Stomach smooth muscle (tissue), 2 donors: ENCODE measurements around the gene PHACTR3.

Experiments
- H3K27ac ChIP-seq: one replicate; pipeline ENCODE4 v1.7.0; 2013; ENCODE audit warnings: mild to moderate bottlenecking, low read length, inconsistent platforms
- H3K27me3 ChIP-seq, 2 donors: one replicate each; pipeline ENCODE4 v1.7.0; 2013; ENCODE audit warnings: low read length in 2 of 2; ENCODE audit not compliant: insufficient read depth in 2 of 2, control insufficient read depth in 1 of 2
- H3K36me3 ChIP-seq, 2 donors: one replicate each; pipeline ENCODE4 v1.7.0; 2013; ENCODE audit warnings: low read length in 2 of 2; ENCODE audit not compliant: control insufficient read depth in 2 of 2, insufficient read depth in 2 of 2
- H3K4me1 ChIP-seq: one replicate; pipeline ENCODE4 v1.7.0; 2013; ENCODE audit warnings: low read length; ENCODE audit not compliant: control insufficient read depth, insufficient read depth
- H3K4me3 ChIP-seq, 2 donors: one replicate each; pipeline ENCODE4 v1.7.0; 2013; ENCODE audit warnings: low read length in 2 of 2
- H3K9ac ChIP-seq, 2 donors: one replicate each; pipeline ENCODE4 v1.7.0; 2013; ENCODE audit warnings: low read length in 2 of 2, mild to moderate bottlenecking in 1 of 2
- H3K9me3 ChIP-seq, 2 donors: one replicate each; pipeline ENCODE4 v1.7.0; 2013; ENCODE audit warnings: low read length in 2 of 2; ENCODE audit not compliant: control insufficient read depth in 2 of 2
- donor health status: healthy.
- donor health status: Pancreatic carcinoma.

Gene PHACTR3

DNA sequence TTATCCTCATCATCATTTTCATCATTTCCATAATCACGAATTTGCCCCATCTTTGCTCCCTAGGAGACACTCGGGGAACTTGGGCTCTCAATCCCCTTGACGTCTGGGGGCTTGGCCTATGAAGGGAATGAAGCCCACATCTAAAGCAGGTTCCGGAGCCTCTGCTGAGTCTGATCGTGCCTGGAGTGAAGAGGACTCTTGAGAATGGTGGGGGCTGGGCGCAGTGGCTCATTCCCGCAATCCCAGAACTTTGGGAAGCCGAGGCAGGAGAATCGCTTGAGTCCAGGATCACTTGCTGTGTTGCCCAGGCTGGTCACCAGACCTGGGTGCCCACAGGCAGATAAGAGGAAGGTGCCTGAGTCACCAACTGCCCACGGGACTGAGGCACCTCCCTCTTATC is 214.6 kb downstream of the PHACTR3 start:
- Histone ChIP-seq H3K4me3 (no peak overlapping the region), H3K36me3 (no peaks in the 10 kb centered on the region), H3K4me1 (no peaks in the 10 kb centered on the region), H3K9ac (no peak overlapping the region), H3K27ac (no peak overlapping the region), H3K9me3 (no peaks in the 10 kb centered on the region), H3K27me3 (peaks cover 0 to 6% of the 10 kb centered on the region in 2 donors)

DNA sequence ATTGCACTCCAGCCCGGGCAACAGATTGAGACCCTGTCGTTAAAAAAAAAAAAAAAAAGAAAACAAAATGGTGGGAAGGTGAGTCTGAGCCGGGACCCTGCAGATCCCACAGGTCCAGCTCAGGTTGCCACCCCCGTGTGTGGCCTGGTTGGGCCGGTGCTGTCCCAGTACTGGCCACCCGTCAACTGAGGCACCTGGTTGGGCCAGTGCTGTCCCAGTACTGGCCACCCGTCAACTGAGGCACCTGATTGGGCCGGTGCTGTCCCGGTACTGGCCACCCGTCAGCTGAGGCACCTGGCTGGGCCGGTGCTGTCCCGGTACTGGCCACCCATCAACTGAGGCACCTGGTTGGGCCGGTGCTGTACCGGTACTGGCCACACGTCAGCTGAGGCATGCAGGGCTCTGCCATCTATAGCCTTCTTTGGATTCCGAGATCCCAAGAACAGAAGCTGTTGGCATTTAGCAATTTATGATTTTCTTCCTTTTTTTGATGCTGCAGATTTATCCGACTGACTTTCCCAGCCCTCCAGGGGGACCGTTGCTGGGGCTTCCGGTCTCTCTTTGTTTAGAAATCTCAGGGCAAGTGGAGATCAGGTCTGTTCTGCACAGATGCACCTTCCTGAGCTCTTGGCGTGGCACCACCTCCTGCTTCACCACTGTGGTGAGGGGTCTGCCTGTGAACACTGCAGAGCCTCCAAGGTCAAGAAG is 215.3 kb downstream of the PHACTR3 start:
- H3K27me3 ChIP-seq: peaks cover 0 to 6% of the 10 kb centered on the region in 2 donors
- H3K4me1 ChIP-seq: no peaks in the 10 kb centered on the region
- H3K36me3 ChIP-seq: no peaks in the 10 kb centered on the region
- H3K27ac ChIP-seq: no peak overlapping the region
- H3K4me3 ChIP-seq: no peak overlapping the region
- H3K9ac ChIP-seq: no peak overlapping the region
- no peaks in the 10 kb centered on the region for H3K9me3 ChIP-seq

DNA sequence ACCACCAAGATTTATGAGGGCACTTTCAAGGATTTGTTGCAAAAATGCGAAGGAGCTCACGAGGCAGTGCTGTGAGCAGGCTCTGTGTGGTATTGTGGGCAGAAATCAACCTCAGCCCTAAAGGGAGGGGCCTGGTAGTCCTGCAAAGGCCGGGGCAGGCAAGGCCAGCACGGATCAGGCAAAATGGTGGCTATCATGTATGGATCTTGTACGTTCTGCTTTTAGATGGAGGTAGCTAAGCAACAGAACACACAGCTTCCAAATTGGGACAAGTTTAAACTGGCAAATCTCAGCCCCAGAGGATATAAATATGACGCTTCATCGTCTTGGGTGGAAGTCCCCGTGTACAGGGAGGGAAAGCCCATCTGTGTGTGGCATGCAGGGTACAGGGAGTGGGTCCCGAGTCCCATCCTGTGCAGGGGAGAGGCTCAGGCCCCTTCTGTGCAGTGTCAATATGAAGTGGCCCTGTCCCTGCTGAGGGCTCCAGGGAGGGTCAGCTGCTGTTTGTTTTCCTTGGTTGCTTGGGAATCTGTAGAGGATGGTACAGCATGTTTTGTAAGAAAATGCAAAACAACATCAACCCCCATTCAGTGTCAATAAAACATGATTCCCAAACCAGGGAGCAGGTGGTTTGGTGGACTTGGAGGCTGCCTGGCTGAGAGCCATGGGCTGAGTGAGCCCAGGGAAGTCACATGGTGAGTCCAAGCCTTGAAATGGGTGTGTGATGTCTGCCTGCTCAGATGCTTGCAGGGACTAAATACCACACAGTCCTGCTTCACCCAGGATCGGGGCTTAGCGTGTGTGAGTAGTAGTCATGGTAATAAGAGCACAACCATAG is 216.1 kb downstream of the PHACTR3 start:
- Histone ChIP-seq H3K4me3 (no peak overlapping the region), H3K9ac (no peak overlapping the region), H3K4me1 (no peaks in the 10 kb centered on the region), H3K9me3 (no peaks in the 10 kb centered on the region), H3K27me3 (peaks cover 0 to 6% of the 10 kb centered on the region in 2 donors), H3K36me3 (no peaks in the 10 kb centered on the region), H3K27ac (no peak overlapping the region)

DNA sequence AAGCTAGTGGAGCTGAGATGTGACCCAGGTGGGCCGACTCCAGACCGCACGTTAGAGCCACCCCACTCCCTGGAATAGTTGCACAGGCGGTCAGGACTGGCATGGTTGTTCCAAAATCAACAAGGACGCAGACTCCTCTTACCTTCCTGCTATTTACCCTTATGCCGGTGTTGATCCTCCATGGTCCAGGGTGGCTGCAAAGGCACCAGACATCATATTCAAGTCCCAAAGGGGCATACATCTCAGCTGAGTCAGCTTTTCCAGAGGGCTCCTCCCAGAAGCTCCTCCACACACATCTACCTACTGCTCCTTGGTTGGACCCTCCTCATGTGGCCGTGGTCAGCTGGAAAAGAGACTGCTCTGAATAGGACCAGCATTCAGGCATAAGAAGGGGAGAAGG is 216.9 kb downstream of the PHACTR3 start:
- Histone ChIP-seq H3K4me1 (no peaks in the 10 kb centered on the region), H3K4me3 (no peak overlapping the region), H3K27ac (no peak overlapping the region), H3K36me3 (no peaks in the 10 kb centered on the region), H3K9ac (no peak overlapping the region), H3K27me3 (peaks cover 0 to 6% of the 10 kb centered on the region in 2 donors), H3K9me3 (no peaks in the 10 kb centered on the region)

DNA sequence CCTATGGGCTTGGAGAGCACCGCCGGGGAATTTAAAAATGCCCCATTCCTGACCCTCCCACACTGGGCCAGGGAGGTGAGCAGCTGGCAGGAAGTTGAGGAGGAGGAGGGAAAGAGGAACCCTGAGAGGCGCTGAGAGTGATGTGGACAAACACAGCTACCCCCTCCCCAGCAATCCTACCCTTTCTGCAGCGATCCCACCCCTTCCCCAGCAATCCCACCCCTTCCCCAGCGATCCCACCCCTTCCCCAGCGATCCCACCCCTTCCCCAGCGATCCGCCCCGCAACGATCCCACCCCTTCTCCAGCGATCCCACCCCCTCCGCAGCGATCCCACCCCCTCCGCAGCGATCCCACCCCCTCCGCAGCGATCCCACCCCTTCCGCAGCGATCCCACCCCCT is 217.4 kb downstream of the PHACTR3 start:
- Histone ChIP-seq H3K27ac (no peak overlapping the region), H3K27me3 (peaks cover 0 to 6% of the 10 kb centered on the region in 2 donors), H3K9ac (no peak overlapping the region), H3K9me3 (no peaks in the 10 kb centered on the region), H3K4me3 (no peak overlapping the region), H3K36me3 (no peaks in the 10 kb centered on the region), H3K4me1 (no peaks in the 10 kb centered on the region)

DNA sequence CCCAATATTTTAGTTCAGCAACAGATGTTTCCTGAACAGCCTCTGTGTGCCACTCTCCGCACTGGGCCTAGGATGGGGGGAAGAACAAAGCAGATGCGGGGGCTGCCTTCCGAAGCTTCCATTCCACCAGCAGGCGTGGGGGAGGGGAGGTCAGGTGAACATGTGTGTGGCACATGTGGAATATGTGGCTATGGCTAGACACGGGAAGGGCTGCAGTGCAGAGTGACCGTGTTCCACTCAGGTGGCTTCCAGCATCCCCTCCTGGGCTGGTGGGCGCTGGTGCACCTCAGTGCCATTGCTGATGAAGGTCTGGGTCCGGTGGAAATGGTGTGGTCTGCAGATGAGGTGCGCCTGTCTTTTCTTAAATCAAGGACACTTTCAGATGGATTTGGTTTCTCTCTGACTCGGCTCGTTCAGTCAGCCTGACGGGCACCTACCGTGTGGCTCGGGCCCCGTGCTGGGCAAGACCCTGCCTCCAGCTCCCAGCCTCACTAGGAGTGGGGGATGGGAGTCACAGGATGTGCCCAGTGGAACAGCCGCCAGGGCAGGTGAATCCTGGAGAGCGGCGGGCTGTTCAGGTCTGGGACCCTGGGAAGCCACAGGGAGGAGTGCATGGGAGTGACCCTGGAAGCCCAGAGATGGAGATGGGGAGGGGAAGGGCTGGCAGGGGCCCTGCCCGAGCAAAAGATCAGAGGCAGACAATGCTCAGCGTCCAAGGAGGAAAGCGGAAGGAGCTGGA is 218.1 kb downstream of the PHACTR3 start:
- peaks cover 0 to 6% of the 10 kb centered on the region in 2 donors for H3K27me3 ChIP-seq
- H3K4me3 ChIP-seq: no peak overlapping the region
- H3K27ac ChIP-seq: no peak overlapping the region
- no peaks in the 10 kb centered on the region for H3K4me1 ChIP-seq
- H3K36me3 ChIP-seq: no peaks in the 10 kb centered on the region
- H3K9ac ChIP-seq: no peak overlapping the region
- H3K9me3 ChIP-seq: no peaks in the 10 kb centered on the region

DNA sequence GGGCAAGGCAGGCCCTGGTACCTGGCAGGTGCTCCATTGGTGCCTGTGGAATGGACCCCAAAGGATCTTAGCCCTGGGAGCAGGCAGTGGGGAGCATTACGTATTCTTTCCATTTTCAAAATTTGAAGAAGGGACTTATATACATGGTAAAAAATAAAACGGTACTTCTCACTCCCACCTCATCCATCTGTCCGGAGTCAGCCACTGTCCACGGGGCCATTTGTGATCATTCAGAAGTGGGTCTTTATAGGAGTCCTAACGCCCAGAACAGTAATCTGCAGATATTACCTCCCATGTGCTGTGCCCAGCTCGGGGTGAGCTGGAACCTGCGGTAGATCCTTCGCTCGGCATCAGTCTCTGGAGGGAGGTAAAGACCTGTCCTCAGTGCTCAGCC is 218.7 kb downstream of the PHACTR3 start:
- H3K4me1 ChIP-seq: no peaks in the 10 kb centered on the region
- no peaks in the 10 kb centered on the region for H3K9me3 ChIP-seq
- peaks cover 0 to 6% of the 10 kb centered on the region in 2 donors for H3K27me3 ChIP-seq
- H3K4me3 ChIP-seq: no peak overlapping the region
- H3K9ac ChIP-seq: no peak overlapping the region
- no peak overlapping the region for H3K27ac ChIP-seq
- H3K36me3 ChIP-seq: no peaks in the 10 kb centered on the region

DNA sequence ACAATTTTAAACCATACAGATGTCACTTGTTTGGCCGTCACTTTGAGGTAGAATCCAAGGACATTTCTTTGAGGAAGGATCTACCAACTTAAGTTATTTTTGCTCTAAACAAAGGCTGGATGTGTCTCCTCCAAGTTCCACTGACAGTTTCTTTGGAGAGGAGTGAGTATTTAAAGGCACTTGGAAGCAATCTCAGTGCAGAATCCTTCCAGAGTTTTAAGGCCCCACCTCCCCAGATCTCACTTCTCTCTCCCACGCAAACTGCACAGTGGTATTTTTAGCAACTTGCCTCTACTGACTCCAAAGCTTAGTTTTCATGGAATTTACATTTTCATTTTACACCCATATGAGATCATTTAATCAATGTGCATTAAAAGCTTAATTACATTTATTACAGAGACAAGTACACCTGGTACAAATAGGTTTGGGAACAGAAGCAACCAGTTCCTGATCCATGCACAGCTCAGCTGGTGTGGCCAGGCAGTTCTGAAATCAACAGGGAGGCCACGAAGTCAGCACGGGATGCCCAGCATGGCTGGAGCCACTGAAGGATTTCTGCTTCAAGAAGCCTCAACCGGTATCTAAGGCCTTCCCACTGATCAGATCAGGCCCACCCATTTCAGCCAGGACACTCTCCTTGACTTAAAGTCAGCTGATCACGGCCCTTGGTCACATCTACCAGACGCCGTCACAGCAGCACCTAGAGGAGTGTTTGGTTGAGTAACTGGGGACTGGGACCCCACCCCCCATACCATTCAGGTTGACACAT is 219.3 kb downstream of the PHACTR3 start:
- H3K9ac ChIP-seq: no peak overlapping the region
- H3K9me3 ChIP-seq: no peaks in the 10 kb centered on the region
- H3K4me1 ChIP-seq: no peaks in the 10 kb centered on the region
- H3K27me3 ChIP-seq: peaks cover 0 to 6% of the 10 kb centered on the region in 2 donors
- H3K4me3 ChIP-seq: no peak overlapping the region
- no peaks in the 10 kb centered on the region for H3K36me3 ChIP-seq
- H3K27ac ChIP-seq: no peak overlapping the region

DNA sequence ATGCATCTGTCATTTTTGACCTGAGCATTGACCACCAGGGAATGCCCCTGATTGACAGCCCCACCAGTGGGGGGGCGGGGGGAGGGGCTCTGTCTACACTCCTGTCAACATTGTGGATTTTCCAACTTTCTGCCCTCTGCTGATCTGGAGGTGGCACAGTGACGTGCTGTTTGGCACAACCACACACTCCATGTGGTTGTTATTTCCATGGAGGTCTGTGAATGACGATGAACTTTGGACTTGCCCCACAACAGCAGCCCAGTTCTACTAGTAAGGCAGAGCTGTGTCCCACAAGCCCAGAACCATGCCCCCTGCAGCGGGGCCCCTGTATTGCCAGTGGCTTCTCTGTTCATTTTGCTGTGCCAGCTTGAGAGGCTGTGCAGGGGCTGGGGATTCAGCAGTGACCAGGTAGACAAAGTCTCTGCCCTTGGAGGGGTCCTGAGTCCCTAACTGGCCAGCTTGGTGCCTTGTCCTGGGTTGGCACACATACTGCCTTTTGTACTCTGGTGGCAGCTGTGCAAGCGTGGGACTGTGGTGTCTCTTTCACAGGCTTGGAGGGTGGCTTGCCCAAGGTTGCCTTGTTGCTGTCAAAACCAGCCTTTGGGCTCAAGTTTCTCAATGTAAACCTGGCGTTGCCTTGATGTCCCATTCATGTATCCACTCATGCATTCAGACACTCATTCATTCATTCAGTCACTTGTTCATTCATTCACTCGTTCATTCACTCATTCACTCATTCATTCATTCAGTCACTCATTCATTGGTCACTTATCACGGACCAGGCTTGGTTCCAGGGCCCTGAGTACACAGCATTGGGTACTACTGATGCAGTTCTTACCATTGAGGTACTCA is 220.6 kb downstream of the PHACTR3 start:
- Histone ChIP-seq H3K9me3 (no peaks in the 10 kb centered on the region), H3K27me3 (peaks cover 0 to 6% of the 10 kb centered on the region in 2 donors), H3K9ac (no peak overlapping the region), H3K4me1 (no peaks in the 10 kb centered on the region), H3K4me3 (no peak overlapping the region), H3K27ac (no peak overlapping the region), H3K36me3 (no peaks in the 10 kb centered on the region)
